Mesenchymal stem cell (in vitro differentiated cells and primary cell): Measurements from ENCODE around the gene GATAD1.
"Not testable (repeated sequence)": the region's sequence is repeated elsewhere in the genome, so short reads cannot be mapped to it uniquely, and the experiment has no call there.

Source experiments
- DNase-seq: peaks from one replicate; pipeline ENCODE4 v3.0.0-alpha.2; 2013
- H2AFZ ChIP-seq: one replicate; pipeline ENCODE4 v1.6.1; 2013; ENCODE audit warnings: low read depth, mild to moderate bottlenecking, control low read depth, inconsistent platforms, low read length, moderate library complexity
- H2AK5ac ChIP-seq: 2 replicates; pipeline ENCODE4 v1.6.1; 2013; ENCODE audit warnings: low read length, moderate library complexity, mild to moderate bottlenecking, inconsistent platforms; ENCODE audit not compliant: severe bottlenecking
- H2BK120ac ChIP-seq: one replicate; pipeline ENCODE4 v1.6.1; 2013; ENCODE audit warnings: low read depth, mild to moderate bottlenecking, inconsistent platforms, low read length, moderate library complexity
- H2BK12ac ChIP-seq, 2 experiments: one replicate each; pipeline ENCODE4 v1.6.1; 2013; ENCODE audit warnings: inconsistent platforms in 2 of 2, low read length in 2 of 2, mild to moderate bottlenecking in 2 of 2, moderate library complexity in 2 of 2, control low read depth in 1 of 2
- H2BK15ac ChIP-seq: one replicate; pipeline ENCODE4 v1.6.1; 2013; ENCODE audit warnings: mild to moderate bottlenecking, low read depth, inconsistent platforms; ENCODE audit not compliant: poor library complexity, severe bottlenecking
- H2BK5ac ChIP-seq: 2 replicates; pipeline ENCODE4 v1.6.1; 2013; ENCODE audit warnings: low read depth, mild to moderate bottlenecking, low read length, control low read depth, inconsistent platforms; ENCODE audit not compliant: poor library complexity, severe bottlenecking
- H3K14ac ChIP-seq, 2 experiments: one replicate each; pipeline ENCODE4 v1.6.1; 2013; ENCODE audit warnings: inconsistent platforms in 2 of 2, low read length in 2 of 2, control low read depth in 1 of 2, mild to moderate bottlenecking in 1 of 2, moderate library complexity in 1 of 2
- H3K18ac ChIP-seq, 2 experiments: one replicate each; pipeline ENCODE4 v1.6.1; 2013; ENCODE audit warnings: inconsistent platforms in 2 of 2, low read length in 2 of 2, control low read depth in 1 of 2, low read depth in 1 of 2, mild to moderate bottlenecking in 1 of 2
- H3K23ac ChIP-seq, 2 experiments: one replicate each; pipeline ENCODE4 v1.6.1; 2013; ENCODE audit warnings: inconsistent platforms in 2 of 2, low read length in 2 of 2, mild to moderate bottlenecking in 2 of 2, moderate library complexity in 2 of 2, control low read depth in 1 of 2
- H3K27ac ChIP-seq: 2 replicates; pipeline ENCODE4 v1.5.1; 2013; ENCODE audit warnings: mild to moderate bottlenecking, moderate library complexity, low read length, control low read depth, inconsistent platforms; ENCODE audit not compliant: poor library complexity, severe bottlenecking
- H3K27me3 ChIP-seq, 2 experiments: 2 replicates each; pipeline versions ENCODE4 v1.6.1 to v1.7.0; 2013; ENCODE audit warnings: low read length in 2 of 2, mild to moderate bottlenecking in 2 of 2, moderate library complexity in 2 of 2, control low read depth in 1 of 2, inconsistent platforms in 1 of 2; ENCODE audit not compliant: control insufficient read depth in 1 of 2, insufficient read depth in 1 of 2
- H3K36me3 ChIP-seq, 2 experiments: 2 replicates each; pipeline versions ENCODE4 v1.6.1 to v1.7.0; 2013; ENCODE audit warnings: low read length in 2 of 2, control low read depth in 1 of 2, inconsistent platforms in 1 of 2, low read depth in 1 of 2, mild to moderate bottlenecking in 1 of 2; ENCODE audit not compliant: insufficient read depth in 2 of 2, control insufficient read depth in 1 of 2
- H3K4ac ChIP-seq, 2 experiments: one replicate each; pipeline ENCODE4 v1.6.1; 2013; ENCODE audit warnings: inconsistent platforms in 2 of 2, low read length in 2 of 2, mild to moderate bottlenecking in 2 of 2, moderate library complexity in 2 of 2, control low read depth in 1 of 2, low read depth in 1 of 2
- H3K4me1 ChIP-seq: 2 replicates; pipeline ENCODE4 v1.6.1; 2013; ENCODE audit warnings: low read depth, low read length, control low read depth; ENCODE audit not compliant: control insufficient read depth, insufficient read depth
- H3K4me2 ChIP-seq: 2 replicates; pipeline ENCODE4 v1.6.1; 2013; ENCODE audit warnings: low read length, mild to moderate bottlenecking, inconsistent platforms; ENCODE audit not compliant: poor library complexity, severe bottlenecking
- H3K4me3 ChIP-seq, 2 experiments: 2 replicates each; pipeline versions ENCODE4 v1.5.1 to v1.7.0; 2013; ENCODE audit warnings: low read length in 2 of 2, mild to moderate bottlenecking in 2 of 2, control low read depth in 1 of 2, low read depth in 1 of 2; ENCODE audit not compliant: insufficient read depth in 1 of 2
- H3K79me1 ChIP-seq: replicated peaks from 2 replicates; pipeline ENCODE4 v1.6.1; 2013; ENCODE audit warnings: mild to moderate bottlenecking, control low read depth, low read length, inconsistent platforms; ENCODE audit not compliant: poor library complexity, severe bottlenecking
- H3K9ac ChIP-seq: 2 replicates; pipeline ENCODE4 v1.7.0; 2013; ENCODE audit warnings: mild to moderate bottlenecking, low read length, moderate library complexity
- H3K9me3 ChIP-seq: 2 replicates; pipeline ENCODE4 v1.7.0; 2013; ENCODE audit warnings: mild to moderate bottlenecking, low read length; ENCODE audit not compliant: control insufficient read depth
- H4K8ac ChIP-seq: one replicate; pipeline ENCODE4 v1.6.1; 2013; ENCODE audit warnings: inconsistent platforms, mild to moderate bottlenecking, low read length, moderate library complexity
- H4K91ac ChIP-seq: one replicate; pipeline ENCODE4 v1.6.1; 2013; ENCODE audit warnings: mild to moderate bottlenecking, low read length, inconsistent platforms
- WGBS: methylation state at CpG from one replicate; pipeline ENCODE4 v1.1.7; 2013; ENCODE audit warnings: mixed read lengths; 5-methylcytosine and 5-hydroxymethylcytosine counted together

GATAD1 gene

GRCh38 chr7:92475851-92476590 is 28.7 kb downstream of the GATAD1 start:
- not testable (repeated sequence) for H3K36me3 ChIP-seq

GRCh38 chr7:92477681-92478080 is 30.4 kb downstream of the GATAD1 start, which contains the start of gene ERVW-1:
TSS of gene ERVW-1 (minus strand) at chr7:92477946. CDS start at chr7:92470381, 7,565 bp downstream.
- not testable (repeated sequence) for H3K4me2 ChIP-seq, H4K91ac ChIP-seq, H2AFZ ChIP-seq, H2BK12ac ChIP-seq, H3K27ac ChIP-seq, H3K14ac ChIP-seq, H2BK15ac ChIP-seq, H3K79me1 ChIP-seq, H2AK5ac ChIP-seq, H3K23ac ChIP-seq, H2BK5ac ChIP-seq, DNase-seq, H3K4me3 ChIP-seq, H3K27me3 ChIP-seq, H3K4me1 ChIP-seq, H3K4ac ChIP-seq, H3K36me3 ChIP-seq, H3K9ac ChIP-seq, H2BK120ac ChIP-seq, H3K18ac ChIP-seq, H3K9me3 ChIP-seq, H4K8ac ChIP-seq
- 98% methylated on average over 11 of the region's 11 CpGs for WGBS

More at GRCh38 chr7:92475851-92476590, 28.7 kb downstream of the GATAD1 start:
- H2BK120ac ChIP-seq, H4K91ac ChIP-seq, H3K14ac ChIP-seq, H3K79me1 ChIP-seq, H3K27me3 ChIP-seq, H3K9me3 ChIP-seq, H3K4me1 ChIP-seq, H3K18ac ChIP-seq, H2AK5ac ChIP-seq, DNase-seq, H3K9ac ChIP-seq, H2AFZ ChIP-seq, H3K23ac ChIP-seq, H2BK5ac ChIP-seq, H4K8ac ChIP-seq, H2BK12ac ChIP-seq, H3K4me3 ChIP-seq, H3K4ac ChIP-seq, H3K4me2 ChIP-seq, H3K27ac ChIP-seq, H2BK15ac ChIP-seq: not testable (repeated sequence)
- WGBS: 94% methylated on average over 7 of the region's 11 CpGs

GRCh38 chr7:92478095-92478494 is 30.8 kb downstream of the GATAD1 start:
- H3K9me3 ChIP-seq: no peaks in the 10 kb centered on the region
- no peak overlapping the region for H2BK5ac ChIP-seq
- DNase-seq: no peak
- no peak overlapping the region for H3K4me2 ChIP-seq
- H2BK15ac ChIP-seq: no peak overlapping the region
- H3K14ac ChIP-seq: no peak overlapping the region
- H2BK120ac ChIP-seq: no peak overlapping the region
- no peak overlapping the region for H3K9ac ChIP-seq
- H3K4me3 ChIP-seq: no peak overlapping the region
- WGBS: 93% methylated on average over 9 of the region's 9 CpGs
- no peak overlapping the region for H2AK5ac ChIP-seq
- no peak overlapping the region for H3K27ac ChIP-seq
- no peak overlapping the region for H3K23ac ChIP-seq
- no peak overlapping the region for H4K8ac ChIP-seq
- H4K91ac ChIP-seq: no peak overlapping the region
- H3K36me3 ChIP-seq: peaks cover 0 to 9% of the 10 kb centered on the region in 2 experiments
- no peaks in the 10 kb centered on the region for H3K4me1 ChIP-seq
- H3K18ac ChIP-seq: no peak overlapping the region
- H3K4ac ChIP-seq: no peak overlapping the region
- H3K79me1 ChIP-seq: no peaks in the 10 kb centered on the region
- no peak overlapping the region for H2BK12ac ChIP-seq
- no peaks in the 10 kb centered on the region for H3K27me3 ChIP-seq
- no peak overlapping the region for H2AFZ ChIP-seq

GRCh38 chr7:92478711-92479110 is 31.4 kb downstream of the GATAD1 start:
- H4K8ac ChIP-seq: no peak overlapping the region
- H4K91ac ChIP-seq: no peak overlapping the region
- no peak overlapping the region for H3K18ac ChIP-seq
- H3K4me3 ChIP-seq: no peak overlapping the region
- H3K9me3 ChIP-seq: no peaks in the 10 kb centered on the region
- no peak overlapping the region for H2AK5ac ChIP-seq
- no peaks in the 10 kb centered on the region for H3K4me1 ChIP-seq
- H3K4me2 ChIP-seq: no peak overlapping the region
- no peak overlapping the region for H3K23ac ChIP-seq
- H3K27me3 ChIP-seq: no peaks in the 10 kb centered on the region
- no peaks in the 10 kb centered on the region for H3K79me1 ChIP-seq
- H2BK12ac ChIP-seq: no peak overlapping the region
- no peak overlapping the region for H2AFZ ChIP-seq
- WGBS: 100% methylated on average over 4 of the region's 4 CpGs
- H2BK15ac ChIP-seq: no peak overlapping the region
- DNase-seq: no peak
- H2BK120ac ChIP-seq: no peak overlapping the region
- no peak overlapping the region for H3K9ac ChIP-seq
- no peak overlapping the region for H3K4ac ChIP-seq
- H2BK5ac ChIP-seq: no peak overlapping the region
- H3K27ac ChIP-seq: no peak overlapping the region
- H3K14ac ChIP-seq: no peak overlapping the region
- peaks cover 0 to 9% of the 10 kb centered on the region in 2 experiments for H3K36me3 ChIP-seq
